Activated CD4-positive, alpha-beta memory T cell treated with anti-CD3 and anti-CD28 coated beads for 36 hours (primary cell): ENCODE results near the gene IGF2BP3. TPM values are rescaled to one million over a fixed set of nuclear protein-coding genes. Genes with fewer than 3 reads are reported as not detected.
A peak's percentile ranks its signal among the peaks of the same experiment; 100 is the strongest.

Experiments used
- CTCF ChIA-PET: fragments of 350-600 bp; sonication (Branson Sonifier 250); formaldehyde crosslinking; loops from one replicate; lab custom pipeline; 2021; ENCODE audit warnings: antibody characterized with exemption, inconsistent platforms; lab: Charles Lee
- POLR2A ChIA-PET: fragments of 350-600 bp; sonication (Branson Sonifier 250); formaldehyde crosslinking; loops from one replicate; lab custom pipeline; 2021; ENCODE audit warnings: antibody characterized with exemption; lab: Charles Lee
- DNase-seq: peaks from one replicate; pipeline ENCODE4 v3.0.0-alpha.2; 2020
- H3K27ac Mint-ChIP-seq: one replicate; pipeline ENCODE4 v1.8.0; 2021; ENCODE audit warnings: mixed read lengths
- H3K27me3 Mint-ChIP-seq: one replicate; pipeline ENCODE4 v1.8.0; 2021; ENCODE audit warnings: mixed read lengths
- H3K36me3 Mint-ChIP-seq: one replicate; pipeline ENCODE4 v1.8.0; 2021; ENCODE audit warnings: mixed read lengths
- H3K4me1 Mint-ChIP-seq: one replicate; pipeline ENCODE4 v1.8.0; 2021; ENCODE audit warnings: low read depth, mixed read lengths
- H3K4me3 Mint-ChIP-seq: one replicate; pipeline ENCODE4 v1.8.0; 2021; ENCODE audit warnings: mild to moderate bottlenecking, mixed read lengths
- H3K9me3 Mint-ChIP-seq: one replicate; pipeline ENCODE4 v1.8.0; 2021; ENCODE audit warnings: mixed read lengths
- intact Hi-C: fragments of 100-400 bp; cut with micrococcal nuclease; formaldehyde crosslinking; loops from one replicate; pipeline ENCODE4 v1.15.1; 2023
- total RNA-seq, 2 experiments: library from RNA; stranded (reverse); gene quantifications; one replicate each; pipeline ENCODE4 v1.2.3, GENCODE V29; 2021

The IGF2BP3 gene
- total RNA-seq, 2 experiments from 2014 or later, result 0.19 to 0.24 TPM

- intact Hi-C loops, result no loop called here
- H3K27me3 Mint-ChIP-seq, result peaks cover 7% of the 10 kb centered on the region
- H3K27ac Mint-ChIP-seq, result no peak overlapping the region
- ChIA-PET POLR2A (interaction anchor here (1.2 kb wide), 1 partner anchor 38 kb away, joined by 3 read pairs; no protein-coding TSS in a partner anchor), CTCF (interaction anchor here (0.7 to 1.4 kb wide), 3 partner anchors 14 to 134 kb away, joined by 3 read pairs; no protein-coding TSS in a partner anchor)
- peaks cover 20% of the 10 kb centered on the region for H3K4me1 Mint-ChIP-seq
- no peaks in the 10 kb centered on the region for H3K9me3 Mint-ChIP-seq
- H3K36me3 Mint-ChIP-seq, result no peaks in the 10 kb centered on the region
- DNase-seq, result no peak
- no peak overlapping the region for H3K4me3 Mint-ChIP-seq
Observed at GRCh38 chr7:23394488-23395171, 75.7 kb downstream of the IGF2BP3 start.

GRCh38 chr7:23393636-23394035 lies 76.7 kb downstream of the IGF2BP3 start:
- Mint-ChIP-seq H3K4me3 (no peak overlapping the region), H3K36me3 (no peaks in the 10 kb centered on the region), H3K27ac (no peak overlapping the region), H3K27me3 (peaks cover 8% of the 10 kb centered on the region), H3K9me3 (no peaks in the 10 kb centered on the region), H3K4me1 (peaks cover 20% of the 10 kb centered on the region)
- intact Hi-C loops, result no loop called here
- ChIA-PET POLR2A (no interaction called here), CTCF (interaction anchor here (0.7 kb wide), 1 partner anchor 24 kb away, joined by 3 read pairs; no protein-coding TSS in a partner anchor)
- DNase-seq, result no peak

GRCh38 chr7:23389701-23390100 lies 80.6 kb downstream of the IGF2BP3 start:
- POLR2A ChIA-PET, result no interaction called here
- Mint-ChIP-seq H3K4me3 (no peak overlapping the region), H3K27ac (no peak overlapping the region), H3K36me3 (no peaks in the 10 kb centered on the region), H3K9me3 (no peaks in the 10 kb centered on the region), H3K27me3 (peaks cover 8% of the 10 kb centered on the region), H3K4me1 (peaks cover 18% of the 10 kb centered on the region)
- CTCF ChIA-PET, result no interaction called here
- intact Hi-C loops, result no loop called here
- no peak for DNase-seq

- H3K4me3 Mint-ChIP-seq, result no peak overlapping the region
- peaks cover 7% of the 10 kb centered on the region for H3K27me3 Mint-ChIP-seq
- H3K4me1 Mint-ChIP-seq, result peaks cover 18% of the 10 kb centered on the region
- no peaks in the 10 kb centered on the region for H3K9me3 Mint-ChIP-seq
- H3K27ac Mint-ChIP-seq, result no peak overlapping the region
- intact Hi-C loops, result no loop called here
- no peaks in the 10 kb centered on the region for H3K36me3 Mint-ChIP-seq
- POLR2A ChIA-PET, result no interaction called here
- DNase-seq, result no peak
- CTCF ChIA-PET, result no interaction called here
Observed at GRCh38 chr7:23387583-23387982, 82.7 kb downstream of the IGF2BP3 start.

- Mint-ChIP-seq H3K4me3 (no peak overlapping the region), H3K9me3 (no peaks in the 10 kb centered on the region), H3K27ac (no peak overlapping the region), H3K27me3 (peaks cover 13% of the 10 kb centered on the region), H3K36me3 (no peaks in the 10 kb centered on the region), H3K4me1 (peaks cover 8% of the 10 kb centered on the region)
- DNase-seq, result no peak
- CTCF ChIA-PET, result no interaction called here
- intact Hi-C loops, result no loop called here
- POLR2A ChIA-PET, result no interaction called here
Observed at GRCh38 chr7:23385140-23385539, 85.2 kb downstream of the IGF2BP3 start.

- H3K27ac Mint-ChIP-seq, result no peak overlapping the region
- no peak for DNase-seq
- no peak overlapping the region for H3K4me3 Mint-ChIP-seq
- peaks cover 13% of the 10 kb centered on the region for H3K27me3 Mint-ChIP-seq
- ChIA-PET POLR2A (no interaction called here), CTCF (no interaction called here)
- peaks cover 6% of the 10 kb centered on the region for H3K4me1 Mint-ChIP-seq
- H3K9me3 Mint-ChIP-seq, result no peaks in the 10 kb centered on the region
- intact Hi-C loops, result no loop called here
- no peaks in the 10 kb centered on the region for H3K36me3 Mint-ChIP-seq
Observed at GRCh38 chr7:23383225-23383624, 87.1 kb downstream of the IGF2BP3 start.

- H3K27me3 Mint-ChIP-seq, result peaks cover 13% of the 10 kb centered on the region
- no peak overlapping the region for H3K4me3 Mint-ChIP-seq
- no peaks in the 10 kb centered on the region for H3K36me3 Mint-ChIP-seq
- ChIA-PET CTCF (interaction anchor here (1.2 kb wide), 1 partner anchor 15 kb away, joined by 3 read pairs; no protein-coding TSS in a partner anchor), POLR2A (interaction anchor here (0.6 kb wide), 1 partner anchor 9 kb away, joined by 4 read pairs; no protein-coding TSS in a partner anchor)
- H3K27ac Mint-ChIP-seq, result no peak overlapping the region
- no peak for DNase-seq
- H3K4me1 Mint-ChIP-seq, result peaks cover 19% of the 10 kb centered on the region
- intact Hi-C loops, result no loop called here
- no peaks in the 10 kb centered on the region for H3K9me3 Mint-ChIP-seq
Observed at GRCh38 chr7:23380961-23381360, 89.3 kb downstream of the IGF2BP3 start.

GRCh38 chr7:23380556-23380955 lies 89.7 kb downstream of the IGF2BP3 start:
- Mint-ChIP-seq H3K27me3 (peaks cover 13% of the 10 kb centered on the region), H3K27ac (no peak overlapping the region), H3K4me3 (no peak overlapping the region), H3K4me1 (peaks cover 21% of the 10 kb centered on the region), H3K9me3 (no peaks in the 10 kb centered on the region), H3K36me3 (no peaks in the 10 kb centered on the region)
- CTCF ChIA-PET, result interaction anchor here (1.2 kb wide), 1 partner anchor 15 kb away, joined by 3 read pairs; no protein-coding TSS in a partner anchor
- intact Hi-C loops, result no loop called here
- POLR2A ChIA-PET, result no interaction called here
- no peak for DNase-seq

- Mint-ChIP-seq H3K36me3 (no peaks in the 10 kb centered on the region), H3K4me3 (no peak overlapping the region), H3K27me3 (peaks cover 13% of the 10 kb centered on the region), H3K9me3 (no peaks in the 10 kb centered on the region), H3K4me1 (peaks cover 19% of the 10 kb centered on the region), H3K27ac (no peak overlapping the region)
- ChIA-PET CTCF (interaction anchor here (1.1 to 1.5 kb wide), 2 partner anchors 12 to 333 kb away, joined by 3 read pairs; no protein-coding TSS in a partner anchor), POLR2A (interaction anchor here (0.6 kb wide), 1 partner anchor 266 kb away, joined by 3 read pairs; no protein-coding TSS in a partner anchor)
- DNase-seq, result no peak
- intact Hi-C loops, result no loop called here
Observed at GRCh38 chr7:23378996-23379395, 91.3 kb downstream of the IGF2BP3 start.

- ChIA-PET CTCF (no interaction called here), POLR2A (no interaction called here)
- Mint-ChIP-seq H3K4me3 (no peak overlapping the region), H3K9me3 (no peaks in the 10 kb centered on the region), H3K4me1 (peaks cover 38% of the 10 kb centered on the region), H3K27me3 (peaks cover 8% of the 10 kb centered on the region), H3K27ac (no peak overlapping the region), H3K36me3 (no peaks in the 10 kb centered on the region)
- intact Hi-C loops, result loop anchor here (1.0 kb wide), 2 partner anchors 14 to 27 kb away; no protein-coding TSS in a partner anchor
- DNase-seq, result no peak
Observed at GRCh38 chr7:23377134-23377533, 93.2 kb downstream of the IGF2BP3 start.

- H3K9me3 Mint-ChIP-seq, result no peaks in the 10 kb centered on the region
- H3K27me3 Mint-ChIP-seq, result peaks cover 15% of the 10 kb centered on the region
- H3K4me1 Mint-ChIP-seq, result peaks cover 46% of the 10 kb centered on the region
- ChIA-PET CTCF (interaction anchor here (0.6 to 4.9 kb wide), 5 partner anchors 15 to 100 kb away, joined by 3 to 27 read pairs (median 3); no protein-coding TSS in a partner anchor), POLR2A (interaction anchor here (0.7 to 2.0 kb wide), 7 partner anchors 15 to 72 kb away, joined by 3 to 9 read pairs (median 4); no protein-coding TSS in a partner anchor)
- peak overlapping the region; percentile 76 for H3K27ac Mint-ChIP-seq
- peak; percentile 80 for DNase-seq
- peak overlapping the region; percentile 17 for H3K4me3 Mint-ChIP-seq
- intact Hi-C loops, result loop anchor here (1.0 to 2.0 kb wide), 9 partner anchors 16 to 222 kb away; partner anchors contain the start of genes MALSU1 and TRA2A
- H3K36me3 Mint-ChIP-seq, result no peaks in the 10 kb centered on the region
Observed at GRCh38 chr7:23373151-23374004, 96.9 kb downstream of the IGF2BP3 start.
